ENCODE measurements around the gene PIGA.
"Not testable (repeated sequence)": the region's sequence is repeated elsewhere in the genome, so short reads cannot be mapped to it uniquely, and the experiment has no call there.

Gene PIGA

GRCh38 chrX:15320297-15320696 lies 15.0 kb downstream of the PIGA start:
- no peak for DNase-seq (ENCODE audit: low read depth, low spot score)

GRCh38 chrX:15319075-15319474 lies 16.2 kb downstream of the PIGA start:
- no peak for DNase-seq (ENCODE audit: low read depth, low spot score)

- no peak for DNase-seq (ENCODE audit: low read depth, low spot score)
These were observed 19.8 kb downstream of the PIGA start, which contains the start of gene ASB11 for GRCh38 chrX:15315509-15315908. Gene ASB11, minus strand, starts transcription at chrX:15315640. Its CDS starts 35 bp downstream, at chrX:15315605.

GRCh38 chrX:15314472-15314871 lies 20.9 kb downstream of the PIGA start:
- no peak for DNase-seq (ENCODE audit: low read depth, low spot score)

GRCh38 chrX:15311119-15311518 lies 24.2 kb downstream of the PIGA start:
- no peak for DNase-seq (ENCODE audit: low read depth, low spot score)

GRCh38 chrX:15310117-15310516 lies 25.2 kb downstream of the PIGA start:
- no peak for DNase-seq (ENCODE audit: low read depth, low spot score)

- not testable (repeated sequence) for DNase-seq (ENCODE audit: low read depth, low spot score)
These were observed 29.4 kb downstream of the PIGA start for GRCh38 chrX:15305899-15306298.

- DNase-seq (ENCODE audit: low read depth, low spot score), result no peak
These were observed 33.4 kb downstream of the PIGA start for GRCh38 chrX:15301924-15302323.

- no peak for DNase-seq (ENCODE audit: low read depth, low spot score)
These were observed 35.1 kb downstream of the PIGA start for GRCh38 chrX:15299941-15300851.

- DNase-seq (ENCODE audit: low read depth, low spot score), result no peak
These were observed 36.5 kb downstream of the PIGA start for GRCh38 chrX:15298780-15299179.

- DNase-seq (ENCODE audit: low read depth, low spot score), result no peak
These were observed 37.1 kb downstream of the PIGA start for GRCh38 chrX:15298201-15298600.

- no peak for DNase-seq (ENCODE audit: low read depth, low spot score)
These were observed 41.9 kb downstream of the PIGA start for GRCh38 chrX:15293451-15293850.

- DNase-seq (ENCODE audit: low read depth, low spot score), result no peak
These were observed 42.5 kb downstream of the PIGA start for GRCh38 chrX:15292861-15293260.

GRCh38 chrX:15277604-15278003 lies 57.7 kb downstream of the PIGA start:
- DNase-seq (ENCODE audit: low read depth, low spot score), result no peak

- no peak for DNase-seq (ENCODE audit: low read depth, low spot score)
These were observed 60.4 kb downstream of the PIGA start for GRCh38 chrX:15274946-15275345.

GRCh38 chrX:15273275-15273674 lies 62.0 kb downstream of the PIGA start:
- DNase-seq (ENCODE audit: low read depth, low spot score), result not testable (repeated sequence)

- no peak for DNase-seq (ENCODE audit: low read depth, low spot score)
These were observed 63.6 kb downstream of the PIGA start for GRCh38 chrX:15271757-15272156.

GRCh38 chrX:15269618-15270521 lies 65.5 kb downstream of the PIGA start, which contains the start of gene ASB9:
Gene ASB9, minus strand, starts transcription at chrX:15270083. Its CDS starts 209 bp downstream, at chrX:15269874.
- peak; percentile 12 for DNase-seq (ENCODE audit: low read depth, low spot score)
